NCI-H524 treated with DMSO at 0.1 percent for 48 hours (cell line): ENCODE measurements around the gene PALM2AKAP2.

ENCODE experiments used
- DNase-seq: peaks from one replicate; lab custom pipeline; 2025; lab: John Stamatoyannopoulos, UW

PALM2AKAP2 gene

GRCh38 chr9:109771796-109772531, 8.0 kb upstream of the PALM2AKAP2 start:
- DNase-seq = peak; percentile 41

- no peak for DNase-seq
Measured at GRCh38 chr9:109775516-109775915, 4.5 kb upstream of the PALM2AKAP2 start.

- DNase-seq = no peak
Measured at GRCh38 chr9:109776391-109776790, 3.6 kb upstream of the PALM2AKAP2 start.

- DNase-seq = peak; percentile 16
Measured at GRCh38 chr9:109780453-109781033, 545 bp downstream of the PALM2AKAP2 start.

- no peak for DNase-seq
Measured at GRCh38 chr9:109781086-109781485, 1.1 kb downstream of the PALM2AKAP2 start.

- DNase-seq = no peak
Measured at GRCh38 chr9:109781541-109782197, 1.7 kb downstream of the PALM2AKAP2 start.

- no peak for DNase-seq
Measured at GRCh38 chr9:109787735-109788134, 7.7 kb downstream of the PALM2AKAP2 start.

- DNase-seq = no peak
Measured at GRCh38 chr9:109789556-109789955, 9.6 kb downstream of the PALM2AKAP2 start.

- DNase-seq = no peak
Measured at GRCh38 chr9:109789971-109790370, 10.0 kb downstream of the PALM2AKAP2 start.

GRCh38 chr9:109791003-109791677, 11.1 kb downstream of the PALM2AKAP2 start:
- no peak for DNase-seq

- DNase-seq = no peak
Measured at GRCh38 chr9:109791747-109792146, 11.7 kb downstream of the PALM2AKAP2 start.

GRCh38 chr9:109792951-109793546, 13.1 kb downstream of the PALM2AKAP2 start:
- no peak for DNase-seq

- no peak for DNase-seq
Measured at GRCh38 chr9:109793921-109794320, 13.9 kb downstream of the PALM2AKAP2 start.

- DNase-seq = no peak
Measured at GRCh38 chr9:109794361-109795012, 14.5 kb downstream of the PALM2AKAP2 start.

- DNase-seq = no peak
Measured at GRCh38 chr9:109795613-109796012, 15.6 kb downstream of the PALM2AKAP2 start.

- DNase-seq = no peak
Measured at GRCh38 chr9:109796078-109796477, 16.1 kb downstream of the PALM2AKAP2 start.

GRCh38 chr9:109797006-109797405, 17.0 kb downstream of the PALM2AKAP2 start:
- DNase-seq = no peak

- no peak for DNase-seq
Measured at GRCh38 chr9:109797509-109797908, 17.5 kb downstream of the PALM2AKAP2 start.

- no peak for DNase-seq
Measured at GRCh38 chr9:109799141-109799540, 19.1 kb downstream of the PALM2AKAP2 start.

- DNase-seq = no peak
Measured at GRCh38 chr9:109799792-109800191, 19.8 kb downstream of the PALM2AKAP2 start.

- no peak for DNase-seq
Measured at GRCh38 chr9:109801484-109801883, 21.5 kb downstream of the PALM2AKAP2 start.

GRCh38 chr9:109802491-109802890, 22.5 kb downstream of the PALM2AKAP2 start:
- no peak for DNase-seq
